Sigmoid colon (tissue), 7 donors: Measurements from ENCODE around the gene HOXD1. TPM values are rescaled to one million over a fixed set of nuclear protein-coding genes. Genes with fewer than 3 reads are reported as not detected.

Experiments used
- DNase-seq: peaks from one replicate; pipeline ENCODE4 v3.0.0-alpha.2; 2019
- H3K27ac ChIP-seq, 4 donors: fragments of 200-600 bp; sonication (generic); one replicate each; pipeline ENCODE4 v1.5.1; 2016 to 2019; ENCODE audit warnings: mild to moderate bottlenecking in 1 of 4
- H3K27me3 ChIP-seq, 3 donors: fragments of 200-600 bp; sonication (generic); one replicate each; pipeline ENCODE4 v1.5.1; 2019; ENCODE audit warnings: mild to moderate bottlenecking in 1 of 3
- H3K36me3 ChIP-seq, 4 donors: fragments of 200-600 bp; sonication (generic); one replicate each; pipeline ENCODE4 v1.5.1; 2016 to 2019
- H3K4me1 ChIP-seq, 4 donors: fragments of 200-600 bp; sonication (generic); one replicate each; pipeline ENCODE4 v1.5.1; 2017 to 2019
- H3K4me3 ChIP-seq, 4 donors: fragments of 200-600 bp; sonication (generic); one replicate each; pipeline ENCODE4 v1.5.1; 2017 to 2019; ENCODE audit warnings: mild to moderate bottlenecking in 2 of 4, moderate library complexity in 1 of 4
- H3K9me3 ChIP-seq, 4 donors: fragments of 200-600 bp in 3 of 4; sonication (generic) in 3 of 4; one replicate each; pipeline versions ENCODE4 v1.5.1 to v1.6.1; 2013 to 2019
- EP300 ChIP-seq, 4 donors: sonication (generic); formaldehyde crosslinking; IDR thresholded peaks; one replicate each; pipeline ENCODE4 v1.6.1; 2017; ENCODE audit warnings: antibody characterized with exemption in 4 of 4
- POLR2A ChIP-seq, 2 donors: fragments of 450-650 bp; IDR thresholded peaks; one replicate each; pipeline ENCODE4 v1.6.1; 2016; ENCODE audit warnings: antibody characterized with exemption in 2 of 2, mild to moderate bottlenecking in 2 of 2, moderate library complexity in 2 of 2
- POLR2AphosphoS5 ChIP-seq, 4 donors: sonication (generic); formaldehyde crosslinking; IDR thresholded peaks; one replicate each; pipeline ENCODE4 v1.6.1; 2017; ENCODE audit warnings: antibody characterized with exemption in 4 of 4
- WGBS, 2 donors: extraction: QIAGEN DNeasy Blood & Tissue Kit; methylation state at CpG; one replicate each; pipeline ENCODE4 v1.1.7; 2013; 5-methylcytosine and 5-hydroxymethylcytosine counted together
- intact Hi-C: fragments of 100-400 bp; cut with DNase I; formaldehyde crosslinking; loops from one replicate; pipeline ENCODE4 v1.15.1; 2023
- polyA plus RNA-seq, 3 donors: library from polyadenylated mRNA; stranded (reverse); fragments of 200-250 nt; gene quantifications; one replicate each; pipeline ENCODE4 v1.2.3, GENCODE V29; 2013
- total RNA-seq, 4 donors: library from RNA; depleted of rRNA; stranded (reverse); fragments of >200 nt; gene quantifications; one replicate each; pipeline ENCODE4 v1.1.0, GENCODE V29; 2016
- TF ChIP-seq, protein P1 (sequence below), 4 experiments: fragments of 450-650 bp in 3 of 4; fragments of 200-600 bp in 1 of 4; IDR thresholded peaks; one replicate each; pipeline ENCODE4 v1.5.1; 2016 to 2019; ENCODE audit warnings: antibody characterized with exemption in 4 of 4, mild to moderate bottlenecking in 3 of 4, moderate library complexity in 2 of 4
- donor health status: healthy with polysubstance abuse.
- donor health status: Bipolar disorder and iron deficiency.
- donor health status: healthy.

HOXD1 gene
- total and polyA plus RNA-seq, 7 donors: 0.16 to 4.2 (median 1.9) TPM; not detected in 1

DNA sequence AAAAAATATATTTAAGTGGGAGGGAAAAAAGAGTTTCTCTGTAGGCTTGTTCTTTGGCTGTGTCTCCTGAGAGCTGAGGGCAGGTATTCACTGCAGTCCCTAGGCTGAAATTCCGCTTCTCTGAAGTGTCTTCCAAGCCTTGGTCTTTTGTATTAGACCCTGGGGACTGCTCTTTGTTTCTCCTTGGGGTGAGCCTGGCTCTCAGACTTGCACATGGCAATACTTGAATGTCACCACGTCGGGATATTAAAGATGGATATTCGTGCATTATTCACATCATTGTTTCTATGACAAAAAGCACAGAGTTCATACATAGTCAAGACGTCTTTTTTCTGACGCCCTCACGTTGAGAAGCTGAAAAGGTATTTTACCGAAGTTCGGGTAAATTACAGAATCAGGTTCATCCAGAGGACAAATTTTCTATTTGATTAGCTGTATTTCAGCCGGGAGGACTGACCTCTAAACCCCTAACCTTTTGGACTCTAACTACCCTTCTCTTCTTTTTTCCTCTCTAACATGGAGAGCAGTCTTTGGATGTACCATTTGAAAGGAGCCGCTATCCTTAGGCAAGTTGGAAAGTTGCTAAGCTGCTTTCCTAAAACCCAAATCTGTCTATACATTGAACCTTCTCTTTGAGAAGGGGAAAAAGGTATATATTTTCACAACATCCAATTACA, 33.8 kb upstream of the HOXD1 start:
- intact Hi-C loops: no loop called here
- Histone ChIP-seq H3K4me3 (no peak overlapping the region), H3K36me3 (peaks cover 0 to 9% (median 0%) of the 10 kb centered on the region in 4 donors), H3K9me3 (no peaks in the 10 kb centered on the region), H3K4me1 (peaks cover 0 to 31% (median 16%) of the 10 kb centered on the region in 4 donors), H3K27me3 (peaks cover 38 to 99% (median 86%) of the 10 kb centered on the region in 3 donors), H3K27ac (no peak overlapping the region)
- 66 to 85% methylated on average over 11 of the region's 11 CpGs for WGBS, 2 donors
- TF ChIP-seq EP300 (IDR thresholded peaks at IDR 0.05): no peak
- no peak for TF ChIP-seq POLR2AphosphoS5 (IDR thresholded peaks at IDR 0.05)
- TF ChIP-seq POLR2A (IDR thresholded peaks at IDR 0.05): no peak
- TF ChIP-seq, protein P1, sequence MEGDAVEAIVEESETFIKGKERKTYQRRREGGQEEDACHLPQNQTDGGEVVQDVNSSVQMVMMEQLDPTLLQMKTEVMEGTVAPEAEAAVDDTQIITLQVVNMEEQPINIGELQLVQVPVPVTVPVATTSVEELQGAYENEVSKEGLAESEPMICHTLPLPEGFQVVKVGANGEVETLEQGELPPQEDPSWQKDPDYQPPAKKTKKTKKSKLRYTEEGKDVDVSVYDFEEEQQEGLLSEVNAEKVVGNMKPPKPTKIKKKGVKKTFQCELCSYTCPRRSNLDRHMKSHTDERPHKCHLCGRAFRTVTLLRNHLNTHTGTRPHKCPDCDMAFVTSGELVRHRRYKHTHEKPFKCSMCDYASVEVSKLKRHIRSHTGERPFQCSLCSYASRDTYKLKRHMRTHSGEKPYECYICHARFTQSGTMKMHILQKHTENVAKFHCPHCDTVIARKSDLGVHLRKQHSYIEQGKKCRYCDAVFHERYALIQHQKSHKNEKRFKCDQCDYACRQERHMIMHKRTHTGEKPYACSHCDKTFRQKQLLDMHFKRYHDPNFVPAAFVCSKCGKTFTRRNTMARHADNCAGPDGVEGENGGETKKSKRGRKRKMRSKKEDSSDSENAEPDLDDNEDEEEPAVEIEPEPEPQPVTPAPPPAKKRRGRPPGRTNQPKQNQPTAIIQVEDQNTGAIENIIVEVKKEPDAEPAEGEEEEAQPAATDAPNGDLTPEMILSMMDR (IDR thresholded peaks at IDR 0.05): no peak
- no peak for DNase-seq

DNA sequence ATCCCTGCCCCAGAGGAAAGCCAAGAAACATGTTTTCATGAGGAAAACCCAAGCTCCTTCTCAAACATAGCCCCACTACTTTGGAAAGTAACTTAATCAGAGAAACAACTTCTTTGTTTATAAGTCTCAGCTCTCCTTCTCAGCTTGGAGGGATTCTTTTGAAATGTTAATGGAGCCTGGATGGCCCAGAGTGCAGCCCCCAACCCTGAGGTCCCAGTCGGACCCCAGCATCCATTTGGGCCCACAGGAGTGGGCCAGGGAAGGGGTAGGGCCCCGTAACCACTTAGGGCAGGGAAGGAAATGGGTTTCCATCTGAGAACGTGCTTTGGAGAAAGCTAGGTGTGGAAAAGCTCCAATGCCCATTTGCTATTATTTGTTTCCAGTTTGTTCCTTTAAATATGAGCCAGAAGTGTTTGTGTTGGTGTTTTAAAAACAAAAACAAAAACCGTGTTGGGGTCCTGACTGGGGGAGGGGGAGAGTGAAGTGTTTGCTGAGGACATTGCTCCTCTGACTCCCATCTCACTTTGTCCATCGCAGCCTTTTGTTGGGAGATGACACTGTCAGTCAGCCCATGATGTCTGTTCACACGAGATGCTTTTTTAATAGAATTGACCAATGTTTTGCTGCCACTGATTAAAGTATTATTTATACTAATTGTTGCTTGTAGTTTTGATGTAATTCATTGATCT, 33.0 kb upstream of the HOXD1 start:
- peaks cover 45 to 99% (median 86%) of the 10 kb centered on the region in 3 donors for H3K27me3 ChIP-seq
- H3K4me3 ChIP-seq: no peak overlapping the region
- H3K4me1 ChIP-seq: peaks cover 0 to 39% (median 24%) of the 10 kb centered on the region in 4 donors
- DNase-seq: no peak
- no peaks in the 10 kb centered on the region for H3K9me3 ChIP-seq
- no peak overlapping the region for H3K27ac ChIP-seq
- intact Hi-C loops: no loop called here
- TF ChIP-seq POLR2AphosphoS5 (IDR thresholded peaks at IDR 0.05) (no peak), POLR2A (IDR thresholded peaks at IDR 0.05) (no peak), EP300 (IDR thresholded peaks at IDR 0.05) (no peak)
- TF ChIP-seq, protein P1 (IDR thresholded peaks at IDR 0.05): no peak
- WGBS, 2 donors: 59 to 76% methylated on average over 6 of the region's 6 CpGs
- peaks cover 0 to 9% (median 0%) of the 10 kb centered on the region in 4 donors for H3K36me3 ChIP-seq

DNA sequence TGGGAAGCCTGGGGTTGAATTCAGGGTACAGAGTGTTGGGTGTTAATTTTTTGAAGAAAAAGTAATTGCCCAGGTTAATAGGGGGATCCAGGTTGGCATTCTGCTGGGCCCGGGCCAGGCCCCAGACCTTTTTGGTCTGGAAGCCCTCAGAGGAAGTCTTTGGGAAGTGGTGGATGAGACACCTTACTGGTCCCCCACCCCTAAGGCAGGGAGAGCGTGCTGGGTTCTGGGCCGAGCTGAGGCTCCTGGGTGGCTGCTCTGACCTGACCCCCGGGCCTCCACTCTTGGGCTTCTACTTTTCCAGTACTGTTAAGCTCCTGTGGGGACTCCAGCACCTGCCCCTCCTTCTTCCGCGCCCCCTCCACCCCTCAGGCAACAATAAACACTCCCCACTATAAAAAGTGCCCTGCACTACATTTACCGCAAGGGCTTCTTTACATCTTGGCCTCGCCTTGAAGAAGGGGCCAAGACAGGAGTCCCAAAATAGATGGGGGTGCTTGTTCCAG, 32.1 kb upstream of the HOXD1 start:
- Histone ChIP-seq H3K36me3 (peaks cover 0 to 9% (median 0%) of the 10 kb centered on the region in 4 donors), H3K4me1 (peaks cover 0 to 43% (median 31%) of the 10 kb centered on the region in 4 donors), H3K27me3 (peaks cover 54 to 99% (median 88%) of the 10 kb centered on the region in 3 donors), H3K4me3 (no peak overlapping the region), H3K27ac (no peak overlapping the region), H3K9me3 (no peaks in the 10 kb centered on the region)
- intact Hi-C loops: no loop called here
- TF ChIP-seq EP300 (IDR thresholded peaks at IDR 0.05) (no peak), POLR2A (IDR thresholded peaks at IDR 0.05) (no peak), POLR2AphosphoS5 (IDR thresholded peaks at IDR 0.05) (no peak)
- TF ChIP-seq, protein P1 (IDR thresholded peaks at IDR 0.05): no peak
- DNase-seq: no peak
- WGBS, 2 donors: 47 to 55% methylated on average over 8 of the region's 8 CpGs

DNA sequence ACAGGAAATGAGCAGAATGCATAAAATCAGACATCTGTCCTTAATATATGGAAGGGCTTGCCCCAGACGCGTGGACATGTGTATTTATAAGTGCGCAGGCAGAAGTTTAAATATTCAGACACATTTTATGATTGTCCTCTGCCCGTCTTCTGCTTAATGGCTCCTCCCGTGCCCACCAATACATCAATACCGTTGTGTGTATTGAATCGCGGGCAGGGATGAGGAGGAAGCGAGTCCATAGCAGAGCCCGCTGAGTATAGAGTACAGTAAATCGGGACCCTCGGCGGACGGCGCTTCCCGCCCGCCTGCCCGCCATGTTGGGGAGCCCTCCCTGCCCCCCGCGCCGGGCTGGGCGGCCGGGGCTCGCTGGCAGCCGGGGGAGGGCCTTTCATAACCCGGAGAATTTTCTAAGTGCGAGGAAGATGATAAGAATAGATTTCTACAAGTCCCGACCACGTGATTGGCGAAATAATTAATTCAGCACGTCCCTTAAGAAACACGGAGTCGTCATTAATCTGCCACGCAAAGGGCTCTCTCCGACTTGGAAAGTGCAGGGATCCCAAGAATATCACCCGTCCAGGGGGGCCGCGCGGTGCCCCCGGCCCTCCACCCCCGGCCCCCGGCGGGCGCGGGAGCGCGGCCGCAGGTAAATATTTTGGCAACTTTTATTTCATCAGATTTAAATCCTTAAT, 31.5 kb upstream of the HOXD1 start, which contains the start of gene HOXD3:
Gene HOXD3, plus strand, starts transcription at position 501 of the 692 bp plus-strand sequence. CDS start 11,808 bp downstream, outside the sequence.
- WGBS, 2 donors: 11 to 14% methylated on average over 48 of the region's 48 CpGs
- Histone ChIP-seq H3K4me3 (peak within 1 kb of the TSS; percentile 19 to 32 (median 24)), H3K4me1 (peaks cover 0 to 41% (median 33%) of the 10 kb centered on the region in 4 donors), H3K27ac (no peak within 1 kb of the TSS), H3K9me3 (no peaks in the 10 kb centered on the region), H3K27me3 (peaks cover 55 to 99% (median 88%) of the 10 kb centered on the region in 3 donors), H3K36me3 (peaks cover 0 to 9% (median 0%) of the 10 kb centered on the region in 4 donors)
- intact Hi-C loops: no loop called here
- DNase-seq: no peak
- TF ChIP-seq, protein P1 (IDR thresholded peaks at IDR 0.05): no peak
- TF ChIP-seq POLR2A (IDR thresholded peaks at IDR 0.05) (no peak), POLR2AphosphoS5 (IDR thresholded peaks at IDR 0.05) (no peak), EP300 (IDR thresholded peaks at IDR 0.05) (no peak)
